NCI-H1417 treated with DMSO at 0.1 percent for 48 hours (cell line): ENCODE results near the gene AAK1.
"Not testable (repeated sequence)": the region's sequence is repeated elsewhere in the genome, so short reads cannot be mapped to it uniquely, and the experiment has no call there.

Experiments
- DNase-seq: peaks from one replicate; lab custom pipeline; 2025; lab: John Stamatoyannopoulos, UW

AAK1 gene

GRCh38 chr2:69600425-69600824, 43.1 kb downstream of the AAK1 start:
- DNase-seq: no peak

GRCh38 chr2:69597843-69598610, 45.5 kb downstream of the AAK1 start:
- no peak for DNase-seq

GRCh38 chr2:69597105-69597504, 46.4 kb downstream of the AAK1 start:
- no peak for DNase-seq

GRCh38 chr2:69594341-69594740, 49.2 kb downstream of the AAK1 start:
- DNase-seq: no peak

- DNase-seq: no peak
These were observed 51.0 kb downstream of the AAK1 start for GRCh38 chr2:69592511-69592910.

GRCh38 chr2:69589973-69590652, 53.4 kb downstream of the AAK1 start:
- no peak for DNase-seq

GRCh38 chr2:69588945-69589344, 54.6 kb downstream of the AAK1 start:
- DNase-seq: no peak

GRCh38 chr2:69588403-69588802, 55.1 kb downstream of the AAK1 start:
- DNase-seq: no peak

- no peak for DNase-seq
These were observed 57.5 kb downstream of the AAK1 start for GRCh38 chr2:69585855-69586555.

- DNase-seq: no peak
These were observed 59.2 kb downstream of the AAK1 start for GRCh38 chr2:69584127-69584889.

- DNase-seq: no peak
These were observed 60.2 kb downstream of the AAK1 start for GRCh38 chr2:69583321-69583833.

- DNase-seq: no peak
These were observed 60.9 kb downstream of the AAK1 start for GRCh38 chr2:69582582-69583176.

- DNase-seq: no peak
These were observed 61.6 kb downstream of the AAK1 start for GRCh38 chr2:69581774-69582581.

- DNase-seq: no peak
These were observed 63.1 kb downstream of the AAK1 start for GRCh38 chr2:69580486-69580885.

GRCh38 chr2:69579536-69579935, 64.0 kb downstream of the AAK1 start:
- no peak for DNase-seq

- no peak for DNase-seq
These were observed 65.4 kb downstream of the AAK1 start for GRCh38 chr2:69578198-69578540.

- no peak for DNase-seq
These were observed 65.9 kb downstream of the AAK1 start for GRCh38 chr2:69577467-69578197.

- no peak for DNase-seq
These were observed 66.7 kb downstream of the AAK1 start for GRCh38 chr2:69576880-69577279.

- DNase-seq: no peak
These were observed 67.6 kb downstream of the AAK1 start for GRCh38 chr2:69575926-69576325.

GRCh38 chr2:69575371-69575770, 68.2 kb downstream of the AAK1 start:
- not testable (repeated sequence) for DNase-seq
